DND-41 (cell line): Measurements from ENCODE around the gene UGDH.
"Not testable (repeated sequence)": the region's sequence is repeated elsewhere in the genome, so short reads cannot be mapped to it uniquely, and the experiment has no call there.

Experiments
- ATAC-seq: fragments of 200-7000 bp; cut with Tn5 transposase; 3 replicates; pipeline ENCODE4 v1.9.1; 2021; ENCODE audit warnings: low read depth; ENCODE audit not compliant: insufficient read depth
- DNase-seq: peaks from one replicate; pipeline ENCODE4 v3.0.0-alpha.2; 2020
- H2AFZ ChIP-seq: 2 replicates; pipeline ENCODE4 v1.6.0; 2012; ENCODE audit warnings: low read depth, low read length
- H3K27ac ChIP-seq: 2 replicates; pipeline ENCODE4 v1.5.1; 2012; ENCODE audit warnings: low read length, inconsistent platforms
- H3K27me3 ChIP-seq: fragments of 200-600 bp; sonication (generic); 2 replicates; pipeline ENCODE4 v1.6.0; 2012; ENCODE audit warnings: low read length, mild to moderate bottlenecking, inconsistent platforms; ENCODE audit not compliant: insufficient read depth, poor library complexity
- H3K36me3 ChIP-seq: 2 replicates; pipeline ENCODE4 v1.5.1; 2012; ENCODE audit warnings: low read length, inconsistent platforms; ENCODE audit not compliant: insufficient read depth
- H3K4me1 ChIP-seq: 2 replicates; pipeline ENCODE4 v1.5.1; 2012; ENCODE audit warnings: mild to moderate bottlenecking, low read length; ENCODE audit not compliant: insufficient read depth
- H3K4me2 ChIP-seq: 2 replicates; pipeline ENCODE4 v1.6.0; 2012; ENCODE audit warnings: mild to moderate bottlenecking, moderate library complexity, low read length, inconsistent platforms; ENCODE audit not compliant: insufficient read depth
- H3K4me3 ChIP-seq, 2 experiments: fragments of 200-600 bp in 1 of 2; shearing (Covaris generic) in 1 of 2; 2 replicates each; pipeline ENCODE4 v1.5.1; 2012 to 2016; ENCODE audit warnings: inconsistent platforms in 2 of 2, low read length in 2 of 2, mild to moderate bottlenecking in 2 of 2, low read depth in 1 of 2, moderate library complexity in 1 of 2
- H3K79me2 ChIP-seq: 2 replicates; pipeline ENCODE4 v1.6.0; 2012; ENCODE audit warnings: low read length, inconsistent platforms; ENCODE audit not compliant: insufficient read depth
- H3K9ac ChIP-seq: 2 replicates; pipeline ENCODE4 v1.6.0; 2012; ENCODE audit warnings: low read depth, mild to moderate bottlenecking, inconsistent platforms, low read length, moderate library complexity
- H3K9me3 ChIP-seq: 2 replicates; pipeline ENCODE4 v1.5.1; 2012; ENCODE audit warnings: low read length, moderate library complexity, mild to moderate bottlenecking, inconsistent platforms; ENCODE audit not compliant: insufficient read depth, severe bottlenecking
- H4K20me1 ChIP-seq: 2 replicates; pipeline ENCODE4 v1.6.0; 2012; ENCODE audit warnings: low read length; ENCODE audit not compliant: insufficient read depth
- EZH2 ChIP-seq: IDR thresholded peaks from 3 replicates; pipeline ENCODE4 v1.6.1; 2012; ENCODE audit warnings: borderline replicate concordance, low read depth, mild to moderate bottlenecking, moderate library complexity, low read length, inconsistent platforms; ENCODE audit not compliant: severe bottlenecking
- TF ChIP-seq, protein P1 (sequence below): IDR thresholded peaks from 2 replicates; pipeline ENCODE4 v1.5.1; 2012; ENCODE audit warnings: borderline replicate concordance, low read length, moderate library complexity, mild to moderate bottlenecking; ENCODE audit not compliant: poor library complexity, severe bottlenecking; ENCODE audit errors: extremely low read depth

Gene UGDH

DNA sequence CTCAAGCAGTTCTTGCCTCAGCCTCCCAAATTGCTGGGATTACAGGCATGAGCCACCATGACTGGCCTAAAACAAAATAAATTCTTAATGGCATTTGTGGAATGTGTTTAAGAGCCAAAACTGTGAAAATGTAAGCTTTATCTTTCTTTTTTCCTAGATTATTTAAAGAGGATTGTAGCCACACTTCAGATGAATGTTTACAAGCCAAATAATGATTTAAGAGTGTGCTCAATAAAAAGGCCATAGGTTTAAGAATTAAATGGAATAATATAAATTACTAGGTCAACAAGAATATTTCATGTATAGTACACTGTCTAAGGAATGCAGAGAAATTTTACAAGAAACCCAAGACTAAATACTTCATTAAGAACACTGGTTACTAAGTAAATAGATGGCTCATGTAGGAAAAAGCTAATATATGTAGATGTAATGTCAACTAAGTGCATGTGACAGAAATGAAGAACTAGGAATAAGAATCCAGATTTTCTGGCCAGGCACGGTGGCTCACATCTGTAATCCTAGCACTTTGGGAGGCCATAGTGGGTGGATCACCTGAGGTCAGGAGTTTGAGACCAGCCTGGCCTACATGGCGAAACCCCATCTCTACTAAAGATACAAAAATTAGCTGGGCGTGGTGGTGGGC is 21.3 kb upstream of the UGDH start:
- no peaks in the 10 kb centered on the region for H4K20me1 ChIP-seq

DNA sequence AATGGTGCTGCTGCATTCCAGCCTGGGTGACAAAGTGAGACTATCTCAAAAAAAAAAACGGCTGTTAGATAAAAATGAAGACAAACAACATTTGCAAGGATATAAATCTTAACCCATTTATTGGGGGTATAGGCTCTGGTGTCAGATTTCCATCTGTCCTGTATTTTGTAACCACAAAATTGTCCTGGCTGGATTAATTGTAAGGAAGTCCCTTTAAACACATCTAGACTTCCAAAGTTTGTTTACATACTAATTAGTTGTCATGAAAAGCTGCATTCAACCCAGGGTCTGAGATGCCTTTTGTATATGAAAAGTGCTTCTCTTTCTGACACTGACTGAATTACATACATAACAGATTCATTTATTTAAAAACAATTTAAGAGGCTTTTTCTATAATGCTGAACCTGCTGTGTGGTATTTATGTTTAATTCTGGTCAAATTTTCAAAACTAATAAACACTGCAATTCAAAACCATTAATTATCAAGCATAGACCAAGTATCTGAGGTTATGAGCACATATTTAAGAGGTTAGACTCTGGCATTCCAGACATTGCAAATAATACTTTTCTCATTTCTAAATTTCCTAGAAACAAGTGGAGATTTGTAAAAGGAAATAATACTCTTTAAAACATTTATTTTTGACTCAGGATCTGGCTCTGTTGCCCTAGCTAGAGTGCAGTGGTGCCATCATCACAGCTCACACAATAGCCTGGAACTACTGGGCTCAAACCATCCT is 17.5 kb upstream of the UGDH start:
- no peak overlapping the region for H3K27ac ChIP-seq
- H3K79me2 ChIP-seq, result no peaks in the 10 kb centered on the region
- H3K9ac ChIP-seq, result no peak overlapping the region
- no peak overlapping the region for H3K4me3 ChIP-seq
- H3K27me3 ChIP-seq, result no peaks in the 10 kb centered on the region
- TF ChIP-seq, protein P1, sequence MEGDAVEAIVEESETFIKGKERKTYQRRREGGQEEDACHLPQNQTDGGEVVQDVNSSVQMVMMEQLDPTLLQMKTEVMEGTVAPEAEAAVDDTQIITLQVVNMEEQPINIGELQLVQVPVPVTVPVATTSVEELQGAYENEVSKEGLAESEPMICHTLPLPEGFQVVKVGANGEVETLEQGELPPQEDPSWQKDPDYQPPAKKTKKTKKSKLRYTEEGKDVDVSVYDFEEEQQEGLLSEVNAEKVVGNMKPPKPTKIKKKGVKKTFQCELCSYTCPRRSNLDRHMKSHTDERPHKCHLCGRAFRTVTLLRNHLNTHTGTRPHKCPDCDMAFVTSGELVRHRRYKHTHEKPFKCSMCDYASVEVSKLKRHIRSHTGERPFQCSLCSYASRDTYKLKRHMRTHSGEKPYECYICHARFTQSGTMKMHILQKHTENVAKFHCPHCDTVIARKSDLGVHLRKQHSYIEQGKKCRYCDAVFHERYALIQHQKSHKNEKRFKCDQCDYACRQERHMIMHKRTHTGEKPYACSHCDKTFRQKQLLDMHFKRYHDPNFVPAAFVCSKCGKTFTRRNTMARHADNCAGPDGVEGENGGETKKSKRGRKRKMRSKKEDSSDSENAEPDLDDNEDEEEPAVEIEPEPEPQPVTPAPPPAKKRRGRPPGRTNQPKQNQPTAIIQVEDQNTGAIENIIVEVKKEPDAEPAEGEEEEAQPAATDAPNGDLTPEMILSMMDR, result no peak
- no peak for TF ChIP-seq EZH2
- H3K4me2 ChIP-seq, result no peak overlapping the region
- H3K36me3 ChIP-seq, result no peaks in the 10 kb centered on the region
- H3K4me1 ChIP-seq, result no peaks in the 10 kb centered on the region
- no peak overlapping the region for H2AFZ ChIP-seq
- H4K20me1 ChIP-seq, result no peaks in the 10 kb centered on the region
- DNase-seq (no peak), ATAC-seq (no peak)
- H3K9me3 ChIP-seq, result no peaks in the 10 kb centered on the region

More for the DNA sequence above, 21.3 kb upstream of the UGDH start:
- ATAC-seq (no peak), DNase-seq (no peak)
- Histone ChIP-seq H3K79me2 (no peaks in the 10 kb centered on the region), H3K4me1 (no peaks in the 10 kb centered on the region), H3K27ac (no peak overlapping the region), H3K4me3 (no peak overlapping the region), H2AFZ (no peak overlapping the region), H3K9me3 (no peaks in the 10 kb centered on the region), H3K4me2 (no peak overlapping the region), H3K9ac (no peak overlapping the region), H3K36me3 (no peaks in the 10 kb centered on the region), H3K27me3 (no peaks in the 10 kb centered on the region)
- TF ChIP-seq EZH2, result no peak
- TF ChIP-seq, protein P1, result no peak

DNA sequence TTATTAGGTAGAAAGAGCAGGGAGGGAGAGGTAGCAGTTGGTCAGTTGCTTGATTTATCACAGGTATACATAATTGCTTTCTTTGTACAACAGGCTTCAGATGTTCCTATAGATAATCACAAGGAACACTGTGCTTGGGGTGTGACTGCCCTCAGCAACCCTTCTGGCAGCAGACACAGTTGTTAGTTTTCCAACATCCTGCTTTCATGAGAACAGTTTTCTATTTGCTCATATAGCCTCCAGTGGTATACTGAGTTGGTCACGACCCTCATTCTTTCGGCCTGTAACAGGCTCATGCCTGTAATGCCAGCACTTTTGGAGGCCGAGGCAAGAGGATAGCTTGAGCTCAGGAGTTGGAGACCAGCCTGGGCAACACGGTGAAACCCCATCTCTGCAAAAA is 16.8 kb upstream of the UGDH start:
- not testable (repeated sequence) for H3K9ac ChIP-seq, H3K36me3 ChIP-seq, H3K27ac ChIP-seq, H3K27me3 ChIP-seq, DNase-seq, H3K79me2 ChIP-seq, H4K20me1 ChIP-seq, H2AFZ ChIP-seq, ATAC-seq, H3K4me1 ChIP-seq, H3K4me2 ChIP-seq, H3K4me3 ChIP-seq, H3K9me3 ChIP-seq

DNA sequence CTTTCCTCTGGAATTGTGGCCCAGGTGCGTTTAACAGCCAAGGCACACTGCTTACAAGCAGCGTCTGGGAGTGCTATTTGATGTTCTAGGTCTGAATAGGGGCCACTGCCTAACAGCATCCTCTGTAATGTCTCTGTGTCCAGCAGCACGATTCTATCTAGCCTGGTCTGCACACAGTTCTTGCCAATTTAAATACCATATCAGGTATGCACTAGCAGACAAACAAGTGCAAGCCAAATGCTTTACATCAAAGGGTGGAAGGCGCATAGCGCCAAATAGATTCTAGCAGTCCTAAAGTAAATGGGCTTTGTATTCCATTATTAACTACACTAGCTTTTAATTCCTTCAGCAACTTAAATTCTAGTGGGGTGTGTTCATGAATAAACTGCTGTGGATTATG is 15.8 kb upstream of the UGDH start:
- H3K4me2 ChIP-seq, result no peak overlapping the region
- TF ChIP-seq, protein P1, result no peak
- no peak for TF ChIP-seq EZH2
- H2AFZ ChIP-seq, result no peak overlapping the region
- no peaks in the 10 kb centered on the region for H3K9me3 ChIP-seq
- no peaks in the 10 kb centered on the region for H4K20me1 ChIP-seq
- ATAC-seq (no peak), DNase-seq (no peak)
- no peak overlapping the region for H3K4me3 ChIP-seq
- H3K9ac ChIP-seq, result no peak overlapping the region
- no peaks in the 10 kb centered on the region for H3K4me1 ChIP-seq
- H3K27ac ChIP-seq, result no peak overlapping the region
- H3K27me3 ChIP-seq, result no peaks in the 10 kb centered on the region
- no peaks in the 10 kb centered on the region for H3K79me2 ChIP-seq
- H3K36me3 ChIP-seq, result no peaks in the 10 kb centered on the region
